GM21723 (cell line): Measurements from ENCODE around the gene DNAJC2.
A peak's percentile ranks its signal among the peaks of the same experiment; 100 is the strongest.
"Not testable (repeated sequence)": the region's sequence is repeated elsewhere in the genome, so short reads cannot be mapped to it uniquely, and the experiment has no call there.

Experiments used
- ATAC-seq: cut with Tn5 transposase; IDR thresholded peaks from one replicate; pipeline ENCODE4 v1.9.1; 2021; ENCODE audit warnings: mild to moderate bottlenecking, moderate library complexity; ENCODE audit not compliant: unreplicated experiment

Gene DNAJC2

DNA sequence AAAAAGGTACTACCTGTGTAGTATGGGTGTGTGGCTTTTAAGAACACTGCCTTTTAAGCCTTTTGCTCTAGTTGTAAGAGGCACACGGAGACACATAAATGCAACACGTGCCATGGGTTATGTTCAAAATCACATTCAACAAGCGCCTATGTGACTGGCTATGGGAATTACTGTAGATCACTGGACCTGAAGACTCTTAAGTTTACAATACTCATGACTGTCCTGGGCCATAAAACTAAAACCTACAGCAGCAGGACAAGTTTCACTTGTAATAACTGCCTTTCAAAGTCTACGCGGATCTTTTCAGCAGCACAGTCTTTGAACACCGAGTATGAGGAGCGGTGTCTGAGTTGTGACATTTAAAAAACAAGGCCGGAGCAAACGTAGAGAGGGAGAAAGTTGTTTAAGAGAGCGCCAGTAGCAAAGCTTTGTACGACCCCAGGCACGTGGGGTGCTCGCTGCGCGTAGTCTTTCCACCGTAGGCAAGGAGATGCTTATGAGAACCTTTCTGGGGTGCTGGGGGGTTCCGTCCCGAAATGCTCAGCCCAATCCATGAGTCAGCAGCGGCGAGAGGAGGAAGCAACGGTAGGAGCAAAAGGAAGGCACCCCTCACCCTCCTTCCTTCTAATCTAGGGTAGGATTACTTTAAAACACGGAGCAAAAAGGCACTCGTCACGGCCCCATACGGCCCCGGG lies 662 bp downstream of the DNAJC2 start:
- ATAC-seq: peak; percentile 6

DNA sequence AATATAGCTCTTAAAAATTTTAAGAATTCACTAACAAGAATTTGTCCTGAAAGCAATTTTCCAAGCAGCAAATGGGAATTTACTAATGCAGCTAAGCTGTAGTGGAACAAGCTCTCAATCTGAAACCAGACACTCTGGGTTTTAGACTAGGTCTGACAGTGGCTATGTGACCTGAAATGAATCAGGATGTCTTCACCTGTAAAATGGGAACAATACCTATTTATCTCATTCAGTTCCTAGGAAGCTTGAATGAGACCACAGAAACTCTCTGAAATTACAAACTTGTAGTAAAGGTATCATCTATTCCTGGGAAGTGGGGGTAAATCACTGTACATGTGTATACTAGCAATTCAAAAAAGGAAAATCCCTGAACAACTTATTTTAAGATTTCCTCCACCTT lies 1.2 kb downstream of the DNAJC2 start:
- ATAC-seq: no peak

DNA sequence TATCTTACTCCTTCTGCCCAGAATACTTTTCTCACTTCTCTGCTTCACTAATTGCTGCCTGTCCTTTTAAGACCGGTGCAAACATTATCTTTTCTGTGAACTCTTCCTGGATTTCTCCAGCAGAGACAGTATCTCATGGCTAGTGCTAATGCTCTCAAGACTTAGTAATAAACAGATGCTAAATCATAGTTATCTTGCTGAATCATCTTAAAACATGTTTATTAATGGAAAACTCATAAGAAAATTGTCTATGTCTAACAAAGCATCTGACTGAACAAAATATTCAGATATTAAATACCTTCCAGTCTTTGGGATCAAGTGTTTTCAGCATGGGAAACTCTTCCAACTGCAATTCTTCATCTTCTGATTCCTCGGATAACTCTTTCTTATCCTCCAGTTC lies 3.1 kb downstream of the DNAJC2 start:
- no peak for ATAC-seq

DNA sequence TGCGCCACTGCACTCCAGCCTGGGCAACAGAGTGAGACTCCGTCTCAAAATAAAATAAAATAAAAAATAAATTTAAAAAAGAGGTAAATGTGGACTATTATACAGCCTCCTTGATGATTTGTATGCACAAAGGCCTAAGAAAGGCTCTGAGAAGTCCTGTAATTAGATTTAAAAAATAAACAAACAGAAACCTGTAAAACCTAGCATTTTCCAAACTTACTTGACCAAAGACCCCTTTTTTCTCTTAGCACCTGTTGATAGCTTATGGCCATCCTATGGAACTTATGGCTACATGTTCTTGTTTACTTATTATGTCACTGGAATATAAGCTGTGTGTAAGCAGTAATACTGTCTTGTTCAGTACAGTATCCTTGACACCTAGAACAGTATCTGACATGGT lies 5.7 kb downstream of the DNAJC2 start:
- ATAC-seq: no peak

DNA sequence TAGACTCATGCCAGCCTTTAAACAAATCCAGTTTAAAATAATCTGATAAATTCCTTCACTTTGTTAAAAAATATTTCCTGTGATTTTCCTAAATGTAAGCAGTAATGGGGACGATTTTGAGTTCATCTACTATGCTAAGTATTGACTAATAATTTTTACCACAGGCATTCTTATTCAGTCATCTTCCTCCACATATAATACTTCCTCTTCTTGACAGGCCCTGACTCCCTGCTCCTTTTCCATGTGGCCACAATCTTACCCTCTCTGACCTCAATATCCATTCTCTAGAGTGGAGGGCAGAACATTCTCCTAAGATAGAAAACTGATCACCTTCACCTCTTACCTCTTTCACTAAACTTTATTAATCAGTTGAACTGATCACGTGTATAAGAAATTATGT lies 7.8 kb downstream of the DNAJC2 start:
- ATAC-seq: no peak

DNA sequence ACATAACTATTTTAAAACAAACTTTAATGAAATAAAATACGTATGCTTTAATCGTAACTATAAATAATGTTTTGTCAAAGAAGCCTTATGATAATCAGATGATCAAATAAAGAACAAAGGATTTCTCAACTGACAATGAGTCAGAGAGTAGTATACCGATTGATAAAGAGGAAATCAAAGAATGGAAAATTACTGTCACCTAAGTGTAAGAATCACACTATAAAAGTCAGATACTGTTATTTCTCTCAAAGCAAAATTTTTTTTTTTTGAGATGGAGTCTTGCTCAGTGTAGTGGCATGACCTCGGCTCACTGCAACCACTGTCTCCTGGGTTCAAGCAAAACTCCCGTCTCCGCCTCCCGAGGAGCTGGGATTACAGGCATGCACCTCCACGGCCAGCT lies 18.8 kb downstream of the DNAJC2 start:
- ATAC-seq: no peak

DNA sequence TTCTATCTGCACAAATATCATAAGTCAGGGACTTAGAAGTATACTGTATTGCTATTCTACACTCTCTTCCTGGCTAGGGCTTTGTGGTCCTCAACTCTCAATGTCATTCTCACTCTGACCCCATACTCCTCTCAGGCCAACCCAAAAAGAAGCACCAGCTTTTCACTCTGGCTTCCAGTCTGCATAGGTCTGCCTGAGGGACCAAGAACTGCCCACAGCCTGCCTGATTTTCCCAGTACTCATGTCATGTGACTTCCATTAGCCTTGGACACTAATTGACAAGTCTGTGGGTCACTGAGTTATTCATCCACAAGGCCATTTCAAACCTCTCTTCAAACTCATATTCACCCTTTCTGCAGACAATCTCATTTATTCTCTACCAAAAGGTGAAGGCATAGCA lies 27.6 kb downstream of the DNAJC2 start:
- ATAC-seq: no peak

DNA sequence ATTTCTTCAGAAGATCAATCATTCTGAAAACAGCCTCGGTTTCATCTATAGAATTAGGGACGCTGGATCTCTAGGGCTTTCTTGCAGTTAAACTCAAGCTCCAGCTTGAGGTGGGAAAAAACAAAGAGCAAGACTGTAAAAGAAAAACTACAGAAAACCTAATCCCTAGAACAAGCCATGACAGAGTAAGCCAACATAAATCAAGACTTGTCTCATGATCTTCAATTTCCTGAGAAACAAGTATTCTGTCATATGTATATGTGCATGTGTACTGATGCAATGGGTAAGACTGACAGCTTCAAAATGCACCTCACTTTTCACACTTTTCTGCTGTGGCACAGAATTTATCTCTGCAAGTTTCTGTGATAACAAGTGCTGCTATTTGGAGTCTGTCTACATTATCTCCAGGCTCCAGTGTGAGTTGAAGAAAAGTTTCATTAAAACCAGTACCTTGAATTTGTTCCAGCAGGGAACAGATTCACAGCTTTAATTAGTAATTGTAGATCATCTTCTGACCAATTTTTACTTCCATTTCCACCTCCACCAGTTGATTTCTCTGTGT lies 28.1 kb downstream of the DNAJC2 start:
- ATAC-seq: no peak

DNA sequence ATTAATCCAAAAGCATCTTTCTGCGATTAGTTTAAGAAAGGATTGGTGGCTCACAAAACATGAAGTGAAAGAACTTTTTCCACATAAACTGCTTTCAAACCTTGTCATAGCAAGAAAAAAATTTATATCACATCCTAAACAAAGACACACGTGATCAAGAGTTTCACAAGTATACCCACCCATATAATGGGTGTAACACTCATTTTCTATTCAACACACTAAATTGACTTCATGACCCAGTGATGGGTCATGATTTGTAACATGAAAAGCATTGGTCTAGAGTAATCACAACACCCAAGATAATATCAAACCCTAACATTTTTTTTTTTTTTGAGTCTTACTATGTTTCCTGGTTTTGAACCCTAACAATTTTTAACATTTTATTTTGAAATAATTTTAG lies 29.7 kb downstream of the DNAJC2 start:
- no peak for ATAC-seq

DNA sequence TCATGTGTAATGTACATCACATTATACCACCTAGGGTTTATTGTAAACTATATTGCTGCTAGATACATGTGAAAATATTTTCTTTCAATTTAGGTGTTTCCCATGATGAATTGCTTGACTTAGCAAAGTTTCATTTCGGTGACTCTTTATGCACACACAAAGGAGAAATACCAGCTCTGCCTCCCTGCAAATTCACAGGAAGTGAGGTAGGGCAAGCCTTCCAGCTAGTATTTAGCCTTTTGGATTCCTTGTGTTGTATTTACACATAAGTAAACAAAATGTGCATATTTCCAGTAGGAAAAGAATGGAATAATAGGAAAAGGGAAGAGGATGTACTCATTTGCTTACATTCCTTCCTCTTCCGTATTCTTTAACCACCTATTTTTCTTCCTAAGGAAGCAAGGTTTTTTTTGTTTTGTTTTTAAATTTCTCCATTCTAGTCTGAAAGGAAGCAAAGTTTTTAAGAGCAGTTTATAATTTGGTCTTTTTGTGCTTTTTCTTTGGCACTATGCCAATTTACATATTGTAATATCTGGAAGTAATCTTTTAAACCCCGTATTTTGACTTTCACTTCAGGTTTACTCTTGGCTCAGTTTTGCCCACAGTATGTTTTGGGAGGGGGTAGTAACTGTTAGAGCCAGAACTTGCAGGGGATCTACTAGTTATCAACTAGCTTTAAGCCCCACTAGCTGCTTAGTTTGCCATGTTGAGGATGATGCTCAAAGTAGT lies 36.9 kb downstream of the DNAJC2 start:
- no peak for ATAC-seq

DNA sequence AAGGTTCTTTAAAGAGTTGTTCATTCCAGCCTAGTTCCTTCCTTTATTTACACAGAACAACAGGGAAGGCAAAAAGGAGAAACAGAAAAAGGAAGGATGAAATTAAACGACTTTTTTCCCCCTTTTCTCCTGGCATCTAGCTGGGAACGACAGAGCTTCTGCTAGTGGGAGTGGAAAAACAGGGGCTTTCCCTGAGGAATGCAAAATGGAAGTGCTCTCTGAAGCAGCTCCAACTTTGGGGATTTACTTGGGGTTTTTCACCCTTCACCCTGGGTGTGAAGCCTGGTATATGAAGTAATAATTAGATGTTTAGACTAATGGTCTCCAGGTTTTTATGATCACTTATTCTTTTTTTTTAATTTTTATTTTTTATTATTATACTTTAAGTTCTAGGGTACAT lies 43.1 kb downstream of the DNAJC2 start:
- no peak for ATAC-seq

DNA sequence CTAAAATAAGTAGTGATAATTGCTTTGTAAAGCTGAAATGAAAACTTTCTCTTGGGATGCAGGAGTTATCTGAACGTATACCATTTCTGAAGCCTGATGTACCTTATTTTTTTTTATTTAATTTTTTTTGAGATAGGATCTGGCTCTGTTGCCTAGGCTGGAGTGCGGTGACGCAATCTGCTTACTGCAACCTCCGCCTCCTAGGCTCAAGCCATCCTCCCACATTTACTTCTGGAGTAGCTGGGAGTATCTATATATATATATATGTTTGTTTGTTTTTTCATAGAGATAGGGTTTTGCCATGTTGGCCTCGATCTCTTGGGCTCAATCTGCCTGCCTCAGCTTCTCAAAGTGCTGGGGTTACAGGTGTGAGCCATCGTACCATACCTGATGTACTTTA lies 44.9 kb downstream of the DNAJC2 start:
- no peak for ATAC-seq

DNA sequence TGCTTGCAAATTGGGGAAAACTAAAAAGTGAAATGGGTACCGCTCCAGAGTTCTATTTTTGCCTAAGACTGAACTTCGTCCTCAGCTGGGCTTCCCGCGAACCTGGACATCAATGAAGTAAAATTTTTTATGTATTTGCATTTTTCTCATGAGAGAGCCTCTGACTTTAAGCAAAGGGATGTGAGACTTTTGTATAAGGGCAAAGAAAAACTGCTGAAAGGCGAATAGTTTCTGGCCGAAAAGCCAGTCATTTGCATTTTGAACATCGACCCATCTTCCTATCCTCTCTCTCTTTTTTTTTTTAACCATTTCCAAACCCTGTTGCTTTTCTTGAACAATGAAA lies 46.8 kb downstream of the DNAJC2 start:
- no peak for ATAC-seq

DNA sequence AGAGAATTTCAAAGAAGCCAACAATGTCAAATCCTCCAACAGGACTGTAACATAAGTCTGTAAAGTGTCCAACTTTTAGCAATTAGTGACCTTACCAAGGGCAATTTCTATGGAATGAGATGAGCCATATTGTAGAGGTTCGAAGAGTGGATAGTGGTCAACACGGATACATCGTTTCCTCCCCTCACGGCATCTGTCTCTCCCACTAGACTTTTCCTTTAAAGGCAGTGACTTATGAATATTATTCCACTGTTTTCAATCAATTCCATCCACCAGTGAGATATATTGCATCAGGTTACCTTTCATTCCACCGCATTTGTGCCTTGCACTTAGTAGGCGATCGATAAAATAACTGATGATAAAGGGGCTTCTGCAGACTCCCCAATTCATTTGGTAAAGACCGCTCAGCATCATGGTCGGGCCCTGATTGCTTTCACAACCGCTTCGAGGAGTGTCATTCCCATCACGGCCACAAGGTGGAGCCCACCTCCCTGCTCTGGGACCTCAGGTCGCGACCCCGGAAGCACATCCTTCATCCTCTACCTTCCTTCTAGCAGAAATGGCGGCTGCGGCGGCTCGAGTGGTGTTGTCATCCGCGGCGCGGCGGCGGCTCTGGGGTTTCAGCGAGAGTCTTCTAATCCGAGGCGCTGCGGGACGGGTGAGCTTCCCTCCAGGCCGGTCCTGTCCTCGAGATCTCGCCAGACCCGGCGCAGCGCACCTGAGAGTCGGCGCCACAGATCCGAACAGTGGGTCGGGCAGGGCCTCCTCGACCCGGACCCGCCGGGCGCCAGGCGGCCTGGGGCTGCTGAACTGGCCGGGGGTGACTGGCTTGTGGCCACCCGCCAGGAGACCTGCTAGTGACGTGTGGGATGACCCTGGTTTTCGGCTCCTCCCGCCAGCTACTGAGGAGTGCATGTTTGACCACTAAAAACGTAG lies 47.4 kb downstream of the DNAJC2 start, which contains the start of gene PMPCB:
TSS of gene PMPCB (plus strand) at position 535 of the 936 bp plus-strand sequence. CDS start at position 560, 25 bp downstream.
- ATAC-seq: peak; percentile 94

DNA sequence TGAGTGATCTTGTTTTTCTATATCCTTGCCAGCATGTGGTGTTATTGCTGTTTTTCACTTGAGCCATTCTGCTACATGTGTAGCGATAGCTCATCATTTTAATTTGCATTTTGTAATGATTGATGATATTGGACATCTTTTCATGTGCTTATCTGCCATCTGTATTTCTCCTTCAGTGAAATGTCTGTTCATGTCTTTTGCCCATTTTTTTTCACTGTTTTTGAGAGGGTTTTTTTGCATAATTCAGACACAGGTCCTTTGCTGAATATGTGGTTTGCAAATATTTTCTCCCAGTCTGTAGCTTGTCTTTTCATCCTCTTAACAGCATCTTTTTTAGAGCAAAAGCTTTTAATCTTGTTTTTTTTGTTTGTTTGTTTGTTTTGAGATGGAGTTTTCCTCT lies 51.0 kb downstream of the DNAJC2 start:
- ATAC-seq: no peak

DNA sequence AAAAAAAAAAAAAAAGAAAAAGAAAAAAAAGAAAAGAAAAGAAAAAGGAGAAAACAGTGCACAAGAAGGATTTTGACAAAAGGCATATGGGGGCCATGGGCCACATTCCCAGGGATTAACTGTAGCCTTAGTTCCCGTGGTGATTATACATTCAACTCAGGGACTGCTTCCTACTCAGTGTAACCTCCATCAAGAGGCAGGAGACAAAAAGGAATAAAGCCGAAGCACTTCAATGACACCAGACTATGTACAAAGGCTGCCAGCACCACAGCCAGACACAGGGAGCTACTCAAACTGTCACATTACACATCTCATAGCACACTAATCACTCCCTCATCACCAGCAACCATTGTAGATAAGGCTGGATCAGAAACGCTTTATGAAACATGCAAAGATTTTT lies 52.4 kb downstream of the DNAJC2 start:
- ATAC-seq: no peak

DNA sequence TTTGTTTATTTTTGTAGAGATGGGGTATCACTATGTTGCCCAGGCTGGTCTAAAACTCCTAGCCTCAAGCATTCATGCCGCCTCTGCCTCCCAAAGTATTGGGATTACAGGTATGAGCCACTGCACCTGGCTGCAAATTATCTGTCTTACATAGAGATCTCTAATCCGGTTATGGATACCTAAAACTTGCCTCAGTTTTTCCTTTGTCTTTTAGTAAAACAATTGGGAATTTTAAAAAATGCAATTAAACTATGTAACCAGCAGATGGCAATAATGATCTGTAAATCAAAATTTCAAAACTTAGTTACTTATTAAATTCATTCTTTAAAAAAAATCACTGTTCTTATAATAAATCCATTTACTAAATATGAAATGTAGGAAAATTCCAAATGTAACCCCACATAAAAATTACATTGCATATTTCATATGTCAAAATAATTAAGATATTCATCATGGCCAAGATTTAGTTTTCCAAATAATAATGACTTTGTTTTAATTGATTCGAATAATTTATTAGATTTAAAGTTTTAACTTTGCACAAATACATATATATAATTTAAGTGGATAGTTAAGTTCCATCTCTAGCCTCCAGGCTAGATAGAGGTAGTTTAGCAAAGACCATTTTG lies 61.7 kb downstream of the DNAJC2 start:
- not testable (repeated sequence) for ATAC-seq

DNA sequence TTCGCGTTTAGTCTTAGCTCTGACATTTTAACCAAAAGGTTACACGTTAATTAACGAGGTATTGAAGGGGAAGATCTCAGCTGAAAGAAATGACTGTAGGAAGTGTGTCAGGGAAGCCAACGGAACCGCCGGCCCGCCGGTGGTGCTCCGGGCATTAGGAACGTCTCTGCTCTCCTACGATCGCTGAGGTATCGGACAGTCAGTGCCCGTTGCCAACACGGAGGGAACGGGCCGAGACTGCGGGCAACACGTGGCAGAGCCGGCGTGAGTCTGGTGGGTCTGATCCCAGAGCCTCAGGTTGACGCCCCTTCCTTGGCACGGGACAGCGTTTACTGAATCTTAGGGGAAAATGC lies 63.8 kb downstream of the DNAJC2 start:
- ATAC-seq: peak; percentile 11

DNA sequence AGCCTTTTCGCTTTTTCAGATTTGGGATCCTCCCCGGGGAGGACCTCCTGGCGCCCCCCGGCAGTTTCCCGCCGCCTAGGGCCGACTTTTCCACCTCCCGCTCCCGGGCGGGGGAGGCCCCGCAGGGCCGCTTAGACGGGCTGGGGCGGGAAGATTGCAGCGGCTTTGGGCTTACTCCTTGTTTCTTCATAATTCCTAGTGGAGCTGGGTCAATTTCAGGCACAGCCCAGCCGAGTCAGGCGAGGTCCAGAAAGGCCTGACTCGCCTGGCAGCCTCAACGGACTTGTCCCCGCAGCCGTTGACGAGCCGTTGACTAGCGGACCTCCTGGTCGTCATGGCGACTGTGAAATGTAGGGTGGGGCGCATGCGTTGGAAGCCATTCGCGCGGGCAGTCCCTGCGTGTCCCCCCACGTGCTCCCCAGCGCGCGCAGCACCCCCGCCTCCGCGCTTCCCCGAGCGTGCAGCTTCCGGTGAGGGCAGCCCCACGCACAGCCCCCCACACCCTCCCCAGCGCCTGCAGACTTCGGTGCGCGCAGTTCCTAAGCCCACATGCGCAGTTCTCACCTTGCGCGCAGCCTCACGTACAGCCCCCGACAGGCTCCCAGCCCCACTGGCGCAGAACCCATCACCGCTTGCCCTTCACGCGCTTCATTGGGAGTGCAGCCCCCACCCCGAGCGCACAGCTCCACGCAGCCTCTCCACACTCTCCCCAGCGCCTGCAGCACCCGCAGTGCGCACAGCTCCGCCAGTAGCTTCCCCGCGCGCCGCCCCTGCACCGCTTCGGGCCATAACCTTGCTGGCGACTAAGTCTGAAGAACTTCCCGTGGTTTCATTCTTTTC lies 64.4 kb downstream of the DNAJC2 start:
- ATAC-seq: peak; percentile 96

DNA sequence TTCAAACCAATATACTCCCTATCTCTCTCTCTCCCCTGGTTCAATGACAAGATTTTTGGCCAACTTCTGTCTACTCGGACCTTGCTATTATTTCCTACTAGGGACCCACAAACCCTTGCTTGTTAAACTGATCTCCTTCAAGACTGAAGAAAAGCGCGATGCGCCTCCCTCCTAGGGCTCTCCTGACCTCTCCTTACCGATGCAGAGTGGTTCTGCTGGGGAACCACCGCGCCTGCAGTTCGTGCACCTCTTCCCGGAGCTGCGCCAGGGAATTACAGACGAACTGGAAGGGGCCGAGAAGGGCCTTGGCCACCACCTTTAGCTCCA lies 65.0 kb downstream of the DNAJC2 start:
- ATAC-seq: peak; percentile 59
